Naive thymus-derived CD4-positive, alpha-beta T cell (primary cell): ENCODE measurements around the gene B9D1. TPM values are rescaled to one million over a fixed set of nuclear protein-coding genes. Genes with fewer than 3 reads are reported as not detected.

Source experiments
- ATAC-seq: fragments of 150-1000 bp; cut with Tn5 transposase; 2 replicates; pipeline ENCODE4 v1.10.0; 2021; ENCODE audit warnings: mild to moderate bottlenecking, moderate library complexity
- CTCF ChIA-PET: fragments of 350-600 bp; sonication (Branson Sonifier 250); formaldehyde crosslinking; loops from one replicate; lab custom pipeline; 2021; ENCODE audit warnings: antibody characterized with exemption; lab: Charles Lee
- POLR2A ChIA-PET: fragments of 350-600 bp; sonication (Branson Sonifier 250); formaldehyde crosslinking; loops from one replicate; lab custom pipeline; 2021; ENCODE audit warnings: antibody characterized with exemption, inconsistent platforms; lab: Charles Lee
- DNase-seq, 9 donors: peaks; one replicate each; pipeline versions ENCODE4 v3.0.0 to v3.0.0-alpha.2; 2020 to 2022; ENCODE audit warnings: mixed read lengths in 1 of 9
- H3K27ac ChIP-seq: one replicate; pipeline ENCODE4 v1.7.0; 2013; ENCODE audit warnings: mild to moderate bottlenecking, low read depth, low read length, moderate library complexity
- H3K27me3 ChIP-seq, 2 donors: one replicate each; pipeline ENCODE4 v1.7.0; 2013; ENCODE audit warnings: low read length in 2 of 2, mild to moderate bottlenecking in 2 of 2, moderate library complexity in 2 of 2; ENCODE audit not compliant: control insufficient read depth in 2 of 2, insufficient read depth in 2 of 2
- H3K36me3 ChIP-seq, 3 experiments: 1 replicate in 2 of 3; 2 replicates in 1 of 3; pipeline ENCODE4 v1.7.0; 2013; ENCODE audit warnings: low read length in 3 of 3, mild to moderate bottlenecking in 3 of 3, moderate library complexity in 1 of 3; ENCODE audit not compliant: insufficient read depth in 3 of 3, control insufficient read depth in 2 of 3
- H3K4me1 ChIP-seq, 2 donors: one replicate each; pipeline ENCODE4 v1.7.0; 2013; ENCODE audit warnings: low read length in 2 of 2, mild to moderate bottlenecking in 2 of 2, moderate library complexity in 1 of 2; ENCODE audit not compliant: control insufficient read depth in 2 of 2, insufficient read depth in 2 of 2
- H3K4me3 ChIP-seq: 2 replicates; pipeline ENCODE4 v1.7.0; 2013; ENCODE audit warnings: mild to moderate bottlenecking, low read length
- H3K9me3 ChIP-seq, 3 experiments: 1 replicate in 2 of 3; 2 replicates in 1 of 3; pipeline ENCODE4 v1.7.0; 2013; ENCODE audit warnings: low read length in 3 of 3; ENCODE audit not compliant: control insufficient read depth in 2 of 3
- H3K27ac Mint-ChIP-seq, 9 donors: one replicate each; pipeline ENCODE4 v1.8.0; 2020 to 2022; ENCODE audit warnings: mixed read lengths in 9 of 9, mild to moderate bottlenecking in 8 of 9, moderate library complexity in 5 of 9, inconsistent platforms in 2 of 9
- H3K27me3 Mint-ChIP-seq, 5 donors: one replicate each; pipeline ENCODE4 v1.8.0; 2021 to 2022; ENCODE audit warnings: mixed read lengths in 5 of 5, mild to moderate bottlenecking in 1 of 5
- H3K36me3 Mint-ChIP-seq, 5 donors: one replicate each; pipeline ENCODE4 v1.8.0; 2020 to 2022; ENCODE audit warnings: mixed read lengths in 5 of 5, mild to moderate bottlenecking in 3 of 5, inconsistent platforms in 1 of 5
- H3K4me1 Mint-ChIP-seq, 7 donors: one replicate each; pipeline ENCODE4 v1.8.0; 2020 to 2022; ENCODE audit warnings: mixed read lengths in 7 of 7, mild to moderate bottlenecking in 3 of 7, inconsistent platforms in 1 of 7
- H3K4me3 Mint-ChIP-seq, 10 donors: one replicate each; pipeline ENCODE4 v1.8.0; 2020 to 2022; ENCODE audit warnings: mild to moderate bottlenecking in 10 of 10, mixed read lengths in 10 of 10, moderate library complexity in 6 of 10, inconsistent platforms in 2 of 10
- H3K9me3 Mint-ChIP-seq, 11 donors: one replicate each; pipeline ENCODE4 v1.8.0; 2020 to 2022; ENCODE audit warnings: mixed read lengths in 11 of 11, mild to moderate bottlenecking in 4 of 11, inconsistent platforms in 1 of 11, moderate library complexity in 1 of 11
- intact Hi-C, 2 donors: fragments of 100-400 bp; cut with micrococcal nuclease; formaldehyde crosslinking; loops; one replicate each; pipeline ENCODE4 v1.15.1; 2023
- polyA plus RNA-seq, 2 donors: library from polyadenylated mRNA; unstranded; fragments of 300-500 nt; fragmentation: Illumina TruSeq; gene quantifications; one replicate each; pipeline ENCODE4 v1.2.3, GENCODE V29; 2021
- total RNA-seq, 6 experiments: library from RNA in 5 of 6; stranded (reverse) in 5 of 6; gene quantifications; 1 replicate in 5 of 6; 2 replicates in 1 of 6; pipeline ENCODE4 v1.2.3 and lab custom pipeline; 2021 to 2026

B9D1 gene
- total and polyA plus RNA-seq, 7 experiments from 2014 or later, result 0.58 to 5.0 (median 2.1) TPM; not detected in 1

DNA sequence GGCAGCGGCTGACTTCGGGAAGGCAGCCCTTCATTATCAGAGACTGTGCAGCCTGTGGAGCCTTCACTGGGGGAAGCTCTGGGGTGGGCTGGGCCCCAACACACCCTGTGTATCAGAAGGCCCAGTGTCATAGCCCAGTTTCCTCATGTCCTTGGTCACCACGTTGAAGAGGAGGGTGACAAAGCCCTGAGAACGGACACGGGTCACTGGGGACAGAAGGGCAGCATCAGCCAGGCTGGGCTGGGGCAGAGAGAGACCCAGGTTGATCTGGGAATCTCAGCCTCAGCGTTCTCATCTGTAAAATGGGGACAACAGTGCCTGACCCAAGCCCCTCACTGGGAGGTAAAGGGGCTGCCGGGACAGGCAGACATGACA, 19.3 kb downstream of the B9D1 start:
- CTCF ChIA-PET, result no interaction called here
- Histone ChIP-seq H3K27me3 (no peaks in the 10 kb centered on the region), H3K9me3 (no peaks in the 10 kb centered on the region), H3K4me3 (no peak overlapping the region), H3K36me3 (no peaks in the 10 kb centered on the region), H3K27ac (no peak overlapping the region), H3K4me1 (no peaks in the 10 kb centered on the region)
- Mint-ChIP-seq H3K9me3 (no peaks in the 10 kb centered on the region), H3K4me3 (no peak overlapping the region), H3K27ac (no peak overlapping the region), H3K36me3 (no peaks in the 10 kb centered on the region), H3K27me3 (peaks cover 5 to 35% (median 23%) of the 10 kb centered on the region in 5 donors), H3K4me1 (no peaks in the 10 kb centered on the region)
- no peak for ATAC-seq
- POLR2A ChIA-PET, result no interaction called here
- intact Hi-C loops, result no loop called here
- DNase-seq, result no peak

- Mint-ChIP-seq H3K4me1 (no peaks in the 10 kb centered on the region), H3K27ac (no peak overlapping the region), H3K27me3 (peaks cover 5 to 37% (median 23%) of the 10 kb centered on the region in 5 donors), H3K36me3 (no peaks in the 10 kb centered on the region), H3K9me3 (no peaks in the 10 kb centered on the region), H3K4me3 (no peak overlapping the region)
- ChIA-PET POLR2A (no interaction called here), CTCF (no interaction called here)
- no peaks in the 10 kb centered on the region for H3K36me3 ChIP-seq
- no peak overlapping the region for H3K27ac ChIP-seq
- H3K4me3 ChIP-seq, result no peak overlapping the region
- no peak for DNase-seq
- no peaks in the 10 kb centered on the region for H3K27me3 ChIP-seq
- no peaks in the 10 kb centered on the region for H3K4me1 ChIP-seq
- H3K9me3 ChIP-seq, result no peaks in the 10 kb centered on the region
- intact Hi-C loops, result no loop called here
- no peak for ATAC-seq
Observed at GRCh38 chr17:19342611-19343255, 19.8 kb downstream of the B9D1 start.

- H3K4me3 ChIP-seq, result no peak overlapping the region
- POLR2A ChIA-PET, result interaction anchor here (0.8 kb wide), 1 partner anchor 325 kb away, joined by 3 read pairs; no protein-coding TSS in a partner anchor
- H3K27me3 Mint-ChIP-seq, result peaks cover 5 to 41% (median 28%) of the 10 kb centered on the region in 5 donors
- no peak overlapping the region for H3K4me3 Mint-ChIP-seq
- no peaks in the 10 kb centered on the region for H3K9me3 Mint-ChIP-seq
- no peaks in the 10 kb centered on the region for H3K36me3 Mint-ChIP-seq
- H3K27ac ChIP-seq, result no peak overlapping the region
- no peak for ATAC-seq
- H3K4me1 ChIP-seq, result no peaks in the 10 kb centered on the region
- no peaks in the 10 kb centered on the region for H3K4me1 Mint-ChIP-seq
- no peaks in the 10 kb centered on the region for H3K9me3 ChIP-seq
- DNase-seq, result no peak
- CTCF ChIA-PET, result no interaction called here
- no peak overlapping the region for H3K27ac Mint-ChIP-seq
- H3K36me3 ChIP-seq, result no peaks in the 10 kb centered on the region
- no peaks in the 10 kb centered on the region for H3K27me3 ChIP-seq
- intact Hi-C loops, result no loop called here
Observed at GRCh38 chr17:19341641-19342610, 20.6 kb downstream of the B9D1 start.

DNA sequence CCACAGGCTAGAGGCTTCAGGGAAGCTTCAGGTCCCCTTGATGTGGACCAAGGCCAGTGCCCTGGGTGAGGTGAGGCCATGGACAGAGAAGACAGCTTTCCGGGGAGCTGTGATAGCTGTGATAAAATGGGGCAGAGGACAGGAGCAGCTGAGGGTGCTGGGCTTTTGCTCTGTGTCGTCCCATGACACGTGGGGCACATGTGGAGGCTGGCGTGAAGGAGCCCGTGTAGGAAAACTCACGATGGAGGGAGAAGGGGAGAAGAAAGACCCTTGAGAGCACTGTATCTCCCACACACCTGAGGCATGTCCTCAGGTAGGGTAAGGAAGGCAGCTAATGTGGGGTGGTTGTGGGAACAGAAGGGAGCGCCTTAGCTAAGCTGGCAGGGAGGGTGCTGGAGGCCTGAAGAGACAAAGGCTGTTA, 21.3 kb downstream of the B9D1 start:
- intact Hi-C loops, result no loop called here
- Mint-ChIP-seq H3K36me3 (no peaks in the 10 kb centered on the region), H3K4me3 (no peak overlapping the region), H3K27ac (no peak overlapping the region), H3K9me3 (no peaks in the 10 kb centered on the region), H3K4me1 (no peaks in the 10 kb centered on the region), H3K27me3 (peaks cover 5 to 39% (median 28%) of the 10 kb centered on the region in 5 donors)
- Histone ChIP-seq H3K36me3 (no peaks in the 10 kb centered on the region), H3K27ac (no peak overlapping the region), H3K27me3 (no peaks in the 10 kb centered on the region), H3K4me1 (no peaks in the 10 kb centered on the region), H3K9me3 (no peaks in the 10 kb centered on the region), H3K4me3 (no peak overlapping the region)
- CTCF ChIA-PET, result no interaction called here
- DNase-seq (no peak), ATAC-seq (no peak)
- POLR2A ChIA-PET, result interaction anchor here (0.8 kb wide), 1 partner anchor 326 kb away, joined by 3 read pairs; no protein-coding TSS in a partner anchor

DNA sequence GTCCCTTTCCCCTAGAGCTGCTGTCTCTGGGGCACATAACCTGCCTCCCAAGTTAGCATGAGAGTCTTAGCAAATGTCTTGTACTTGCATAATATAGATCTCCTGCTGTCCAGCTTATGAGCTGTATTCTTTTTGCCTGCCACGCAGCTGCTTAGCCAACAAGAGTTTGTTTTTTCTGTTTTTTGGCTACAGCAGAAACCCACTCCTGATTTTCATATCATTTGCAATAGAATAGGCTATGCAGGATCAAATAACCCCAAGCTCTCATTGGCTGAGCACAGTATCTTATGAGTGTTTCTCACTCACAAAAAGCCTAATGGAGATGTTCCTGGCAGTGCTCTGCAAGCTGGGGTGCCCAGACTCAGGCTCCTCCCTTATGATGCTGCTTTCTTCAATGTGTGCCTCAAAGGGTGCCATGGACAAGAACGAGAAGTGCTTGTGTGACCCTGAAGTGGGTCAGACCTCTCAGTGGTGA, 23.1 kb downstream of the B9D1 start:
- POLR2A ChIA-PET, result interaction anchor here (1.3 kb wide), 1 partner anchor 33 kb away, joined by 4 read pairs; no protein-coding TSS in a partner anchor
- Histone ChIP-seq H3K27ac (no peak overlapping the region), H3K4me3 (no peak overlapping the region), H3K27me3 (no peaks in the 10 kb centered on the region), H3K4me1 (no peaks in the 10 kb centered on the region), H3K9me3 (no peaks in the 10 kb centered on the region), H3K36me3 (no peaks in the 10 kb centered on the region)
- Mint-ChIP-seq H3K27ac (no peak overlapping the region), H3K36me3 (no peaks in the 10 kb centered on the region), H3K27me3 (peaks cover 8 to 39% (median 28%) of the 10 kb centered on the region in 5 donors), H3K4me3 (no peak overlapping the region), H3K4me1 (no peaks in the 10 kb centered on the region), H3K9me3 (no peaks in the 10 kb centered on the region)
- intact Hi-C loops, result no loop called here
- no peak for ATAC-seq
- DNase-seq, result no peak
- CTCF ChIA-PET, result interaction anchor here (1.3 to 1.6 kb wide), 2 partner anchors 38 to 108 kb away, joined by 4 to 8 read pairs; no protein-coding TSS in a partner anchor

DNA sequence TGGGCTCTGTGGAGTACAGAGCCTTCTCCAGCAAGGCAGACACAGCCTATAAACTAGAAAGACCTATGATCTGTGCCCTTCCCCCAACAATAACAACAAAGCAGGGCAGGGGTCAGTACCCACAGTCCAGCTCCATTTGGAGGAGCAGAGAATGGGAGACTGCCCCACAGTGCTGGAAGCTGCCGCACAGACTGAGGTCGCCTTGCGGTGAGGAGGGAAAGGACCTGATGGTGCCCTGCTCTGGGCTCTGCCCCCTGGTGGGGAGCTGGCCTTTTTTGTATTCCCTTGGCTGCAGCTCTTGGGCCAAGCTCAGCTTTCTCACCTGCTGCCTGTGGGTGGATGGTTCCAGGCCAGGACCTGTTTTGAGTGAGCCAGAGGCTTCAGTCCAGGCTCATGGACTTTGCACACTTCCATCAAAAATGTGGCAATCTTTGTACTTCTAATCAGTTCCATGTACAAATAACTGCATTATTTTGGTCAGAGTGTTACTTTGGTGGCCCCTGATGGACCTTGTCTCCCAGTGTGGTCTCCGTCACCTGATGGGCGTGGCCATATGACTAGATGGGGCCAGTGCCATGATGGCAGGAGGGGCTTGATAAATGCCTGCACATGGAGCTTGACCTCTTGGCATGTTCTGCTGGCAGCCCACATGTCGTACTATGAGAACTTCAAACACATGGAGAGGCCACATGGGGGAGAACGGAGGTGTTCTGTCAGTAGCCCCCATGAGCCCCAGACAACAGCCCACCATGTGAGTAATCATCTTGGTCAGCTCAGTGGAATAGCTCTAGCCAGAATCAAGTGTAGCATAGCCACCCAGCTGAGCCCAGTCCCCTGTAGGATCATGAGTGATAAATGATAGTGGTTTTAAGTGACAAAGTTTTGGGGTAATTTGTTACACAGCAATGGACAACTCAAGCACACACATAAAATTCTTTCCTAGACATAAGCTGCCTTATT, 24.2 kb downstream of the B9D1 start:
- peak; percentile 47 to 69 (median 63) for DNase-seq
- Mint-ChIP-seq H3K36me3 (no peaks in the 10 kb centered on the region), H3K4me1 (no peaks in the 10 kb centered on the region), H3K27ac (no peak overlapping the region), H3K27me3 (peaks cover 8 to 39% (median 28%) of the 10 kb centered on the region in 5 donors), H3K9me3 (no peaks in the 10 kb centered on the region), H3K4me3 (no peak overlapping the region)
- H3K9me3 ChIP-seq, result no peaks in the 10 kb centered on the region
- no peak overlapping the region for H3K4me3 ChIP-seq
- H3K4me1 ChIP-seq, result no peaks in the 10 kb centered on the region
- no peaks in the 10 kb centered on the region for H3K27me3 ChIP-seq
- intact Hi-C loops, result loop anchor here in 1 of 2 donors (1.0 kb wide), 1 partner anchor 109 kb away; no protein-coding TSS in a partner anchor
- CTCF ChIA-PET, result interaction anchor here (1.1 to 1.6 kb wide), 3 partner anchors 32 to 109 kb away, joined by 3 to 8 read pairs (median 4); no protein-coding TSS in a partner anchor
- ATAC-seq, result peak; percentile 95
- no peaks in the 10 kb centered on the region for H3K36me3 ChIP-seq
- H3K27ac ChIP-seq, result no peak overlapping the region
- POLR2A ChIA-PET, result interaction anchor here (0.8 to 1.3 kb wide), 3 partner anchors 9 to 51 kb away, joined by 3 to 4 read pairs (median 3); no protein-coding TSS in a partner anchor
